K562 treated with DMSO at 1 percent for 12 hours (cell line): ENCODE measurements around the gene RPRD1B. TPM values are rescaled to one million over a fixed set of nuclear protein-coding genes. Genes with fewer than 3 reads are reported as not detected.

ENCODE experiments used
- total RNA-seq: library from RNA; unstranded; fragments of 300-600 nt; gene quantifications from 2 replicates; pipeline ENCODE4 v1.2.3, GENCODE V29; 2022; ENCODE audit not compliant: insufficient read depth

RPRD1B gene, protein sequence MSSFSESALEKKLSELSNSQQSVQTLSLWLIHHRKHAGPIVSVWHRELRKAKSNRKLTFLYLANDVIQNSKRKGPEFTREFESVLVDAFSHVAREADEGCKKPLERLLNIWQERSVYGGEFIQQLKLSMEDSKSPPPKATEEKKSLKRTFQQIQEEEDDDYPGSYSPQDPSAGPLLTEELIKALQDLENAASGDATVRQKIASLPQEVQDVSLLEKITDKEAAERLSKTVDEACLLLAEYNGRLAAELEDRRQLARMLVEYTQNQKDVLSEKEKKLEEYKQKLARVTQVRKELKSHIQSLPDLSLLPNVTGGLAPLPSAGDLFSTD
- 11.4 and 25.5 TPM in 2 replicates for total RNA-seq

DNA sequence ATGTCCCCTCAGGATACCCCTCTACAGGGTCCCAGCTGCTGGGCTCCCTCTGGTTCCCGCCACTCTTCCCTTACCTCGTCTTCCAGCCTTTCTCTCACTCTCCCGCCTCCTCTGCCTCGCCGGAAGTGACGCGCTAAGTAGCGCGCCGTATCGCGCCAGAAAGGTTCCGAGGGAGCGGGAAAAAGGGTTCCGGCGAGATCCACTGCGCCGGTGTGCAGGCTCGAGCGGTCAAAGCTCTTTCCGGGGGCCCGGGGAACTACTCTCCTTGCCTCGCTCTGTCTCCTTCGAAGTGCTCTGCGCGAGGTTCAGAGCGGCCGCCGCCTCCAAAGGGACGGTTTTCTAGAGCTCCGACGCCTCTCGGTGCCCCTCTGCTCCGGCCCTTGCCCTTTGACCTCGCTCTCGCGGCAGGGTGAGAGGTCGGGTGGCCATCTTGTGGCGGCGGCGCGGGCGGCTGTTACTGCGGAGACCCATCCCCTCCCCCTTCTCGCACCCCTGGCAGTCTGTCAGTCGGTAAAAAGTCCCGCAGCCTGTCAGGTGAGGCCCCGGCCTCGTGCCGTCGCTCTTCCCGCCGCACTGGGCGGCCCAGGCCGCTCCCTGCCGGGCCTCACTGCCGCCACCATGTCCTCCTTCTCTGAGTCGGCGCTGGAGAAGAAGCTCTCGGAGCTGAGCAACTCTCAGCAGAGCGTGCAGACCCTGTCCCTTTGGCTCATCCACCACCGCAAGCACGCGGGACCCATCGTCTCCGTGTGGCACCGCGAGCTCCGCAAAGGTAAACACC, at the start of gene RPRD1B, which contains the start of gene TTI1:
RPRD1B (plus strand) TSS at position 417 of the 778 bp plus-strand sequence; CDS start at position 619, 202 bp downstream.
TTI1 (minus strand) TSS at position 127 of the 778 bp plus-strand sequence. CDS start 19,640 bp downstream, outside the sequence.

Other genes with a start within 250 kb of the RPRD1B start
- not detected in 2 replicates for gene VSTM2L, start 130.6 kb upstream of the RPRD1B start, total RNA-seq
- 11.5 and 33.2 TPM in 2 replicates for gene TTI1, start 290 bp upstream of the RPRD1B start, total RNA-seq
- gene TGM2, start 131.5 kb downstream of the RPRD1B start, total RNA-seq = 43.8 and 80.6 TPM in 2 replicates
- gene KIAA1755, start 227.0 kb downstream of the RPRD1B start, total RNA-seq = not detected in 2 replicates